Left kidney (tissue), 2 donors: ENCODE data around the gene NMD3. TPM values are rescaled to one million over a fixed set of nuclear protein-coding genes. Genes with fewer than 3 reads are reported as not detected.

ENCODE experiments used
- DNase-seq: peaks from one replicate; pipeline ENCODE4 v3.0.0-alpha.2; 2013
- polyA plus RNA-seq: library from polyadenylated mRNA; unstranded; fragments of 120-200 nt; gene quantifications from one replicate; pipeline ENCODE4 v1.2.1, GENCODE V29; 2013; ENCODE audit not compliant: insufficient read length

The NMD3 gene
- polyA plus RNA-seq, 1 donor, result 59.0 TPM

GRCh38 chr3:161224786-161225185 lies 3.7 kb downstream of the NMD3 start:
- DNase-seq, result no peak

GRCh38 chr3:161230621-161231171 lies 9.6 kb downstream of the NMD3 start:
- DNase-seq, result no peak

GRCh38 chr3:161231861-161232260 lies 10.8 kb downstream of the NMD3 start:
- no peak for DNase-seq

- DNase-seq, result no peak
These were observed 12.4 kb downstream of the NMD3 start for GRCh38 chr3:161233557-161233956.

- DNase-seq, result no peak
These were observed 15.1 kb downstream of the NMD3 start for GRCh38 chr3:161236240-161236639.

GRCh38 chr3:161239700-161240099 lies 18.6 kb downstream of the NMD3 start:
- DNase-seq, result no peak

GRCh38 chr3:161244538-161244937 lies 23.4 kb downstream of the NMD3 start:
- no peak for DNase-seq

- no peak for DNase-seq
These were observed 25.9 kb downstream of the NMD3 start for GRCh38 chr3:161247049-161247448.

GRCh38 chr3:161250116-161250515 lies 29.0 kb downstream of the NMD3 start:
- DNase-seq, result no peak

- no peak for DNase-seq
These were observed 30.6 kb downstream of the NMD3 start for GRCh38 chr3:161251716-161252115.

GRCh38 chr3:161252143-161252542 lies 31.0 kb downstream of the NMD3 start:
- DNase-seq, result no peak

- no peak for DNase-seq
These were observed 32.6 kb downstream of the NMD3 start for GRCh38 chr3:161253711-161254110.

- no peak for DNase-seq
These were observed 33.8 kb downstream of the NMD3 start for GRCh38 chr3:161254861-161255260.

- DNase-seq, result no peak
These were observed 41.9 kb downstream of the NMD3 start for GRCh38 chr3:161263057-161263456.

- no peak for DNase-seq
These were observed 43.7 kb downstream of the NMD3 start for GRCh38 chr3:161264852-161265251.

- no peak for DNase-seq
These were observed 44.9 kb downstream of the NMD3 start for GRCh38 chr3:161265916-161266571.

- DNase-seq, result no peak
These were observed 45.6 kb downstream of the NMD3 start for GRCh38 chr3:161266731-161267150.

- DNase-seq, result no peak
These were observed 46.5 kb downstream of the NMD3 start for GRCh38 chr3:161267646-161268045.

GRCh38 chr3:161268601-161269000 lies 47.5 kb downstream of the NMD3 start:
- DNase-seq, result no peak

- DNase-seq, result no peak
These were observed 49.9 kb downstream of the NMD3 start for GRCh38 chr3:161270991-161271390.

GRCh38 chr3:161271646-161272045 lies 50.5 kb downstream of the NMD3 start:
- DNase-seq, result no peak

GRCh38 chr3:161272524-161272923 lies 51.4 kb downstream of the NMD3 start:
- no peak for DNase-seq

GRCh38 chr3:161273589-161274218 lies 52.6 kb downstream of the NMD3 start:
- DNase-seq, result peak; percentile 41
